ENCODE results near the gene SPATA31C2.
"Not testable (repeated sequence)": the region's sequence is repeated elsewhere in the genome, so short reads cannot be mapped to it uniquely, and the experiment has no call there.

Gene SPATA31C2

GRCh38 chr9:88138375-88138774 lies at the start of gene SPATA31C2:
TSS of gene SPATA31C2 (minus strand) at chr9:88138475. CDS start at chr9:88138446, 29 bp downstream.
- DNase-seq, result not testable (repeated sequence)

- no peak for DNase-seq
Observed at GRCh38 chr9:88187631-88188030, 49.4 kb upstream of the SPATA31C2 start.

- no peak for DNase-seq
Observed at GRCh38 chr9:88186495-88187110, 48.3 kb upstream of the SPATA31C2 start.

GRCh38 chr9:88184976-88185375 lies 46.7 kb upstream of the SPATA31C2 start:
- DNase-seq, result no peak

- DNase-seq, result no peak
Observed at GRCh38 chr9:88183798-88184495, 45.7 kb upstream of the SPATA31C2 start.

GRCh38 chr9:88182501-88182900 lies 44.2 kb upstream of the SPATA31C2 start:
- no peak for DNase-seq

GRCh38 chr9:88180081-88180765 lies 41.9 kb upstream of the SPATA31C2 start:
- DNase-seq, result no peak

GRCh38 chr9:88179062-88179521 lies 40.8 kb upstream of the SPATA31C2 start:
- no peak for DNase-seq

GRCh38 chr9:88178641-88179040 lies 40.4 kb upstream of the SPATA31C2 start:
- DNase-seq, result no peak

- DNase-seq, result no peak
Observed at GRCh38 chr9:88177371-88177770, 39.1 kb upstream of the SPATA31C2 start.

GRCh38 chr9:88174324-88174723 lies 36.0 kb upstream of the SPATA31C2 start:
- no peak for DNase-seq

- no peak for DNase-seq
Observed at GRCh38 chr9:88173378-88173999, 35.2 kb upstream of the SPATA31C2 start.

GRCh38 chr9:88169700-88170099 lies 31.4 kb upstream of the SPATA31C2 start:
- no peak for DNase-seq

- no peak for DNase-seq
Observed at GRCh38 chr9:88168564-88168963, 30.3 kb upstream of the SPATA31C2 start.

- no peak for DNase-seq
Observed at GRCh38 chr9:88166660-88167059, 28.4 kb upstream of the SPATA31C2 start.

GRCh38 chr9:88164850-88165249 lies 26.6 kb upstream of the SPATA31C2 start:
- no peak for DNase-seq

- no peak for DNase-seq
Observed at GRCh38 chr9:88161144-88161543, 22.9 kb upstream of the SPATA31C2 start.

GRCh38 chr9:88143957-88144625 lies 5.8 kb upstream of the SPATA31C2 start:
- no peak for DNase-seq

GRCh38 chr9:88143179-88143578 lies 4.9 kb upstream of the SPATA31C2 start:
- DNase-seq, result no peak

GRCh38 chr9:88133552-88133951 lies 4.7 kb downstream of the SPATA31C2 start:
- DNase-seq, result not testable (repeated sequence)

- DNase-seq, result not testable (repeated sequence)
Observed at GRCh38 chr9:88129556-88129955, 8.7 kb downstream of the SPATA31C2 start.

- not testable (repeated sequence) for DNase-seq
Observed at GRCh38 chr9:88127700-88128300, 10.5 kb downstream of the SPATA31C2 start.

Data from NCI-H510A (cell line).